ENCODE results near the gene TFAP2C.

GRCh38 chr20:56685879-56686278 is 56.8 kb downstream of the TFAP2C start:
- TF ChIP-seq EZH2 (IDR thresholded peaks at IDR 0.05) (no peak), POLR2AphosphoS5 (IDR thresholded peaks at IDR 0.05; ENCODE audit: borderline replicate concordance, low read depth, low read length) (no peak), FOXP2 (optimal IDR thresholded peaks at IDR 0.05; ENCODE audit: control extremely low read depth, extremely low read length, insufficient read depth) (no peak)

Data from SK-N-MC (cell line).